PFSK-1 (cell line): Measurements from ENCODE around the gene MINK1.

Experiments
- POLR2AphosphoS5 ChIP-seq: IDR thresholded peaks from 2 replicates; pipeline ENCODE4 v1.6.1; 2012; ENCODE audit warnings: low read depth, mild to moderate bottlenecking, control low read depth, low read length, moderate library complexity
- SIN3A ChIP-seq: IDR thresholded peaks from 2 replicates; pipeline ENCODE4 v1.6.1; 2012; ENCODE audit warnings: mild to moderate bottlenecking, low read length, moderate library complexity, borderline replicate concordance; ENCODE audit not compliant: insufficient read depth
- TAF1 ChIP-seq: IDR thresholded peaks from 2 replicates; pipeline ENCODE4 v1.6.1; 2012; ENCODE audit warnings: low read length, control low read depth, borderline replicate concordance; ENCODE audit not compliant: insufficient read depth
- TF ChIP-seq, protein P1 (sequence below), 2 experiments: IDR thresholded peaks; 2 replicates each; pipeline versions ENCODE4 v1.6.1 to v1.8.0; 2011 to 2012; ENCODE audit warnings: low read depth in 2 of 2, low read length in 2 of 2, control low read depth in 1 of 2, inconsistent platforms in 1 of 2, mild to moderate bottlenecking in 1 of 2, moderate library complexity in 1 of 2; ENCODE audit not compliant: insufficient read depth in 1 of 2

GRCh38 chr17:4933646-4934045 lies 100.5 kb downstream of the MINK1 start:
- TF ChIP-seq, protein P1, sequence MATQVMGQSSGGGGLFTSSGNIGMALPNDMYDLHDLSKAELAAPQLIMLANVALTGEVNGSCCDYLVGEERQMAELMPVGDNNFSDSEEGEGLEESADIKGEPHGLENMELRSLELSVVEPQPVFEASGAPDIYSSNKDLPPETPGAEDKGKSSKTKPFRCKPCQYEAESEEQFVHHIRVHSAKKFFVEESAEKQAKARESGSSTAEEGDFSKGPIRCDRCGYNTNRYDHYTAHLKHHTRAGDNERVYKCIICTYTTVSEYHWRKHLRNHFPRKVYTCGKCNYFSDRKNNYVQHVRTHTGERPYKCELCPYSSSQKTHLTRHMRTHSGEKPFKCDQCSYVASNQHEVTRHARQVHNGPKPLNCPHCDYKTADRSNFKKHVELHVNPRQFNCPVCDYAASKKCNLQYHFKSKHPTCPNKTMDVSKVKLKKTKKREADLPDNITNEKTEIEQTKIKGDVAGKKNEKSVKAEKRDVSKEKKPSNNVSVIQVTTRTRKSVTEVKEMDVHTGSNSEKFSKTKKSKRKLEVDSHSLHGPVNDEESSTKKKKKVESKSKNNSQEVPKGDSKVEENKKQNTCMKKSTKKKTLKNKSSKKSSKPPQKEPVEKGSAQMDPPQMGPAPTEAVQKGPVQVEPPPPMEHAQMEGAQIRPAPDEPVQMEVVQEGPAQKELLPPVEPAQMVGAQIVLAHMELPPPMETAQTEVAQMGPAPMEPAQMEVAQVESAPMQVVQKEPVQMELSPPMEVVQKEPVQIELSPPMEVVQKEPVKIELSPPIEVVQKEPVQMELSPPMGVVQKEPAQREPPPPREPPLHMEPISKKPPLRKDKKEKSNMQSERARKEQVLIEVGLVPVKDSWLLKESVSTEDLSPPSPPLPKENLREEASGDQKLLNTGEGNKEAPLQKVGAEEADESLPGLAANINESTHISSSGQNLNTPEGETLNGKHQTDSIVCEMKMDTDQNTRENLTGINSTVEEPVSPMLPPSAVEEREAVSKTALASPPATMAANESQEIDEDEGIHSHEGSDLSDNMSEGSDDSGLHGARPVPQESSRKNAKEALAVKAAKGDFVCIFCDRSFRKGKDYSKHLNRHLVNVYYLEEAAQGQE (IDR thresholded peaks at IDR 0.05; ENCODE audit: insufficient read depth in 1 of 2, low read depth in 2 of 2, low read length in 2 of 2) = no peak
- TF ChIP-seq POLR2AphosphoS5 = no peak
- TF ChIP-seq TAF1 = no peak
- TF ChIP-seq SIN3A = no peak
